ENCODE data around the gene ECI2.

Gene ECI2

GRCh38 chr6:4128072-4128471, 7.3 kb downstream of the ECI2 start:
- Histone ChIP-seq H3K4me1 (ENCODE audit: insufficient read depth, low read length, poor library complexity, severe bottlenecking) (peaks cover under 1% of the 10 kb centered on the region), H3K4me2 (ENCODE audit: low read depth, low read length, poor library complexity, severe bottlenecking) (no peak overlapping the region), H3K4me3 (ENCODE audit: low read length, poor library complexity, severe bottlenecking) (no peak overlapping the region), H3K9me3 (ENCODE audit: insufficient read depth, low read depth, low read length) (no peaks in the 10 kb centered on the region), H3K79me2 (ENCODE audit: insufficient read depth, low read length) (peaks cover 20% of the 10 kb centered on the region), H2AFZ (ENCODE audit: low read length) (no peak overlapping the region), H3F3A (ENCODE audit: low read depth) (no peaks in the 10 kb centered on the region), H4K20me1 (ENCODE audit: insufficient read depth, low read length, poor library complexity, severe bottlenecking) (no peaks in the 10 kb centered on the region), H3K27me3 (ENCODE audit: insufficient read depth, low read length, poor library complexity, severe bottlenecking) (no peaks in the 10 kb centered on the region), H3K9ac (ENCODE audit: low read depth, low read length, poor library complexity, severe bottlenecking) (no peak overlapping the region), H3K36me3 (ENCODE audit: insufficient read depth, low read length) (peaks cover 60% of the 10 kb centered on the region; the same call in 1 of the 2 replicates), H3K9me2 (replicated peaks; ENCODE audit: low read depth, low read length) (no peaks in the 10 kb centered on the region)
- TF ChIP-seq EZH2phosphoT487 (IDR thresholded peaks at IDR 0.05; ENCODE audit: borderline replicate concordance): no peak
- TF ChIP-seq CTCF (conservative IDR thresholded peaks at IDR 0.05; ENCODE audit: low read length): no peak

- Histone ChIP-seq H2AFZ (ENCODE audit: low read length) (no peak overlapping the region), H3K36me3 (ENCODE audit: insufficient read depth, low read length) (peaks cover 61% of the 10 kb centered on the region), H3K9ac (ENCODE audit: low read depth, low read length, poor library complexity, severe bottlenecking) (no peak overlapping the region), H3K79me2 (ENCODE audit: insufficient read depth, low read length) (peaks cover 6% of the 10 kb centered on the region; the same call in 1 of the 2 replicates), H3K4me1 (ENCODE audit: insufficient read depth, low read length, poor library complexity, severe bottlenecking) (no peaks in the 10 kb centered on the region), H3K4me2 (ENCODE audit: low read depth, low read length, poor library complexity, severe bottlenecking) (no peak overlapping the region), H3K9me2 (replicated peaks; ENCODE audit: low read depth, low read length) (no peaks in the 10 kb centered on the region), H3K27me3 (ENCODE audit: insufficient read depth, low read length, poor library complexity, severe bottlenecking) (no peaks in the 10 kb centered on the region), H3K4me3 (ENCODE audit: low read length, poor library complexity, severe bottlenecking) (no peak overlapping the region), H3K9me3 (ENCODE audit: insufficient read depth, low read depth, low read length) (no peaks in the 10 kb centered on the region), H3F3A (ENCODE audit: low read depth) (no peaks in the 10 kb centered on the region), H4K20me1 (ENCODE audit: insufficient read depth, low read length, poor library complexity, severe bottlenecking) (no peaks in the 10 kb centered on the region)
- no peak for TF ChIP-seq EZH2phosphoT487 (IDR thresholded peaks at IDR 0.05; ENCODE audit: borderline replicate concordance)
- TF ChIP-seq CTCF (conservative IDR thresholded peaks at IDR 0.05; ENCODE audit: low read length): no peak
Measured at GRCh38 chr6:4125933-4126864, 9.2 kb downstream of the ECI2 start.

- H4K20me1 ChIP-seq (ENCODE audit: insufficient read depth, low read length, poor library complexity, severe bottlenecking): no peaks in the 10 kb centered on the region
- no peak overlapping the region for H3K4me3 ChIP-seq (ENCODE audit: low read length, poor library complexity, severe bottlenecking)
- H3F3A ChIP-seq (ENCODE audit: low read depth): no peaks in the 10 kb centered on the region
- no peak overlapping the region for H3K9ac ChIP-seq (ENCODE audit: low read depth, low read length, poor library complexity, severe bottlenecking)
- TF ChIP-seq CTCF (conservative IDR thresholded peaks at IDR 0.05; ENCODE audit: low read length) (no peak), EZH2phosphoT487 (IDR thresholded peaks at IDR 0.05; ENCODE audit: borderline replicate concordance) (no peak)
- H3K9me3 ChIP-seq (ENCODE audit: insufficient read depth, low read depth, low read length): no peaks in the 10 kb centered on the region
- no peaks in the 10 kb centered on the region for H3K9me2 ChIP-seq (replicated peaks; ENCODE audit: low read depth, low read length)
- no peaks in the 10 kb centered on the region for H3K4me1 ChIP-seq (ENCODE audit: insufficient read depth, low read length, poor library complexity, severe bottlenecking)
- no peaks in the 10 kb centered on the region for H3K27me3 ChIP-seq (ENCODE audit: insufficient read depth, low read length, poor library complexity, severe bottlenecking)
- peaks cover 60% of the 10 kb centered on the region for H3K36me3 ChIP-seq (ENCODE audit: insufficient read depth, low read length)
- no peak overlapping the region for H2AFZ ChIP-seq (ENCODE audit: low read length)
- no peaks in the 10 kb centered on the region for H3K79me2 ChIP-seq (ENCODE audit: insufficient read depth, low read length)
- no peak overlapping the region for H3K4me2 ChIP-seq (ENCODE audit: low read depth, low read length, poor library complexity, severe bottlenecking)
Measured at GRCh38 chr6:4125500-4125899, 9.9 kb downstream of the ECI2 start.

Data from Loucy (cell line).